DOHH2 (cell line): Measurements from ENCODE around the gene CXorf58.

Experiments
- CTCF ChIP-seq: fragments of 200-600 bp; sonication (generic); IDR thresholded peaks from one replicate; pipeline ENCODE4 v1.5.1; 2014; ENCODE audit warnings: antibody characterized with exemption, mild to moderate bottlenecking, low read depth, low read length; ENCODE audit not compliant: poor library complexity, severe bottlenecking
- EZH2phosphoT487 ChIP-seq: fragments of 200-600 bp; sonication (generic); IDR thresholded peaks from 2 replicates; pipeline ENCODE4 v1.6.1; 2017; ENCODE audit warnings: borderline replicate concordance, mild to moderate bottlenecking, antibody characterized with exemption, low read length, moderate library complexity, mixed read lengths

GRCh38 chrX:23932046-23932445, 24.2 kb downstream of the CXorf58 start:
- TF ChIP-seq CTCF: no peak
- TF ChIP-seq EZH2phosphoT487: no peak
